Measurements from ENCODE around the gene APBA1. TPM values are rescaled to one million over a fixed set of nuclear protein-coding genes. Genes with fewer than 3 reads are reported as not detected.

APBA1 gene
- total and polyA plus RNA-seq, 2 of the 4 experiments (the other 2 are of a cell fraction), result 3.8 to 5.1 TPM

- Histone ChIP-seq H3K79me1 (ENCODE audit: low read depth in 1 of 2, low read length in 2 of 2) (0 out of 4 replicates have a peak, but pooled peaks cover 0 to 4% of the 10 kb centered on the region in 2 experiments), H3K56ac (ENCODE audit: extremely low read depth, insufficient read depth, low read length) (no peak overlapping the region), H3K4me1 (ENCODE audit: control insufficient read depth, insufficient read depth, low read length) (no peaks in the 10 kb centered on the region), H2AK9ac (replicated peaks; ENCODE audit: low read depth, low read length, poor library complexity) (no peak overlapping the region), H2BK5ac (ENCODE audit: low read depth, low read length, poor library complexity, severe bottlenecking) (no peak overlapping the region), H3K4me3 (ENCODE audit: insufficient read depth, low read depth, low read length) (no peak overlapping the region), H2AFZ (replicated peaks; ENCODE audit: low read length, poor library complexity) (no peak overlapping the region), H4K20me1 (ENCODE audit: insufficient read depth, low read length) (0 out of 2 replicates have a peak, but pooled peaks cover 4% of the 10 kb centered on the region), H2BK20ac (ENCODE audit: low read depth, low read length) (no peak overlapping the region), H3K9me3 (ENCODE audit: control insufficient read depth, insufficient read depth, low read length) (no peaks in the 10 kb centered on the region), H2AK5ac (ENCODE audit: low read depth, low read length) (no peak overlapping the region), H2BK15ac (ENCODE audit: low read depth, low read length) (no peak overlapping the region), H4K5ac (ENCODE audit: low read depth, low read length) (no peak overlapping the region), H3K9ac (ENCODE audit: low read depth, low read length) (no peak overlapping the region), H2BK120ac (ENCODE audit: low read depth, low read length) (no peak overlapping the region), H3K23ac (ENCODE audit: low read depth, low read length) (no peak overlapping the region), H3K18ac (ENCODE audit: low read depth, low read length) (no peak overlapping the region), H3K27me3 (ENCODE audit: control insufficient read depth, insufficient read depth, low read length) (no peaks in the 10 kb centered on the region), H3K4me2 (ENCODE audit: low read depth, low read length) (no peak overlapping the region), H4K91ac (ENCODE audit: insufficient read depth, low read depth, low read length) (no peak overlapping the region), H3K27ac (ENCODE audit: insufficient read depth, low read length) (no peak overlapping the region), H3K36me3 (ENCODE audit: control insufficient read depth, insufficient read depth, low read length) (no peaks in the 10 kb centered on the region), H3K9me1 (ENCODE audit: insufficient read depth, low read length) (no peaks in the 10 kb centered on the region; the same call in 1 of the 2 replicates), H4K8ac (ENCODE audit: low read depth in 2 of 2, low read length in 2 of 2) (no peak overlapping the region), H3K14ac (replicated peaks; ENCODE audit: low read depth, low read length) (no peak overlapping the region), H3K4ac (ENCODE audit: low read depth, low read length) (no peak overlapping the region)
- 20% methylated on average over 1 of the region's 6 CpGs; no CpG with 5 or more reads in 1 of the 2 experiments for WGBS, 2 experiments (ENCODE audit: extremely low coverage in 2 of 2, insufficient read length in 1 of 2)
- dilution Hi-C loops (cut with HindIII; ENCODE audit: low sequenced_read_pairs, unreplicated experiment) (no loop called here), intact Hi-C loops (cut with micrococcal nuclease) (no loop called here), in situ Hi-C loops (cut with MboI; ENCODE audit: low sequenced_read_pairs) (no loop called here)
- no peak for ATAC-seq (ENCODE audit: low read depth)
- BruUV-seq (replicated peaks), result no TSS peak
- DNase-seq, result no peak
- TF ChIP-seq NFE2L2 (IDR thresholded peaks at IDR 0.05; ENCODE audit: low read depth, low read length), result no peak
- no peak for TF ChIP-seq FOS (IDR thresholded peaks at IDR 0.05; ENCODE audit: low read depth, low read length)
- TF ChIP-seq RFX5 (IDR thresholded peaks at IDR 0.05; ENCODE audit: low read depth, low read length), result no peak
- TF ChIP-seq ELK1 (IDR thresholded peaks at IDR 0.05; ENCODE audit: borderline replicate concordance, low read depth, low read length), result no peak
- no peak for TF ChIP-seq MAFK (IDR thresholded peaks at IDR 0.05; ENCODE audit: low read depth, low read length)
- TF ChIP-seq RCOR1 (IDR thresholded peaks at IDR 0.05; ENCODE audit: insufficient replicate concordance, low read length), result no peak
- TF ChIP-seq CHD1 (IDR thresholded peaks at IDR 0.05; ENCODE audit: low read depth, low read length), result no peak
- TF ChIP-seq CEBPB (IDR thresholded peaks at IDR 0.05; ENCODE audit: low read depth, low read length), result no peak
- CTCF ChIA-PET, result no interaction called here
- POLR2A ChIA-PET (ENCODE audit: unreplicated experiment), result no interaction called here
Observed at GRCh38 chr9:69499407-69499806, 172.8 kb downstream of the APBA1 start.

Data from IMR-90 (cell line).